Small intestine (tissue), 7 donors: ENCODE data around the gene EXOSC2. TPM values are rescaled to one million over a fixed set of nuclear protein-coding genes. Genes with fewer than 3 reads are reported as not detected.

ENCODE experiments used
- DNase-seq, 2 donors: peaks; one replicate each; pipeline versions ENCODE4 v3.0.0 to v3.0.0-alpha.2; 2013
- FAIRE-seq: peaks from 2 replicates; lab custom pipeline; 2012; peaks lifted over from hg19 to GRCh38; lab: Jason Lieb, UNC
- H3K27ac ChIP-seq, 3 donors: one replicate each; pipeline ENCODE4 v1.5.1; 2013; ENCODE audit warnings: low read length in 2 of 3, mild to moderate bottlenecking in 2 of 3, control low read depth in 1 of 3, inconsistent platforms in 1 of 3, low read depth in 1 of 3, moderate library complexity in 1 of 3
- H3K27me3 ChIP-seq, 3 donors: one replicate each; pipeline ENCODE4 v1.6.1; 2013; ENCODE audit warnings: low read length in 3 of 3, inconsistent platforms in 1 of 3; ENCODE audit not compliant: control insufficient read depth in 3 of 3, insufficient read depth in 3 of 3
- H3K36me3 ChIP-seq, 3 donors: one replicate each; pipeline ENCODE4 v1.6.1; 2013; ENCODE audit warnings: low read length in 3 of 3, inconsistent platforms in 1 of 3, low read depth in 1 of 3, mild to moderate bottlenecking in 1 of 3, moderate library complexity in 1 of 3; ENCODE audit not compliant: control insufficient read depth in 3 of 3, insufficient read depth in 2 of 3
- H3K4me1 ChIP-seq, 3 donors: one replicate each; pipeline ENCODE4 v1.6.1; 2013; ENCODE audit warnings: low read length in 2 of 3, inconsistent platforms in 1 of 3, low read depth in 1 of 3, mild to moderate bottlenecking in 1 of 3, moderate library complexity in 1 of 3; ENCODE audit not compliant: control insufficient read depth in 3 of 3, insufficient read depth in 2 of 3
- H3K4me3 ChIP-seq, 3 donors: one replicate each; pipeline ENCODE4 v1.5.1; 2013; ENCODE audit warnings: low read length in 3 of 3, control low read depth in 1 of 3, inconsistent platforms in 1 of 3, low read depth in 1 of 3, mild to moderate bottlenecking in 1 of 3, moderate library complexity in 1 of 3
- H3K9me3 ChIP-seq, 2 donors: one replicate each; pipeline ENCODE4 v1.6.1; 2013; ENCODE audit warnings: low read depth in 1 of 2, low read length in 1 of 2; ENCODE audit not compliant: control insufficient read depth in 2 of 2, insufficient read depth in 1 of 2
- WGBS, 3 donors: extraction: QIAGEN DNeasy Blood & Tissue Kit; methylation state at CpG; one replicate each; pipeline ENCODE4 v1.1.7; 2013; 5-methylcytosine and 5-hydroxymethylcytosine counted together
- polyA plus RNA-seq, 4 donors: library from polyadenylated mRNA; stranded (reverse) in 3 of 4; unstranded in 1 of 4; fragments of 200-250 nt in 3 of 4; fragments of 120-200 nt in 1 of 4; gene quantifications; one replicate each; pipeline versions ENCODE4 v1.2.1 to v1.2.3, GENCODE V29; 2013
- donor health status: healthy with polysubstance abuse.
- donor health status: control.
- donor health status: control.
- donor health status: Bipolar disorder and iron deficiency.
- donor health status: healthy.

Gene EXOSC2
- polyA plus RNA-seq, 4 donors: 6.0 to 31.5 (median 14.9) TPM

DNA sequence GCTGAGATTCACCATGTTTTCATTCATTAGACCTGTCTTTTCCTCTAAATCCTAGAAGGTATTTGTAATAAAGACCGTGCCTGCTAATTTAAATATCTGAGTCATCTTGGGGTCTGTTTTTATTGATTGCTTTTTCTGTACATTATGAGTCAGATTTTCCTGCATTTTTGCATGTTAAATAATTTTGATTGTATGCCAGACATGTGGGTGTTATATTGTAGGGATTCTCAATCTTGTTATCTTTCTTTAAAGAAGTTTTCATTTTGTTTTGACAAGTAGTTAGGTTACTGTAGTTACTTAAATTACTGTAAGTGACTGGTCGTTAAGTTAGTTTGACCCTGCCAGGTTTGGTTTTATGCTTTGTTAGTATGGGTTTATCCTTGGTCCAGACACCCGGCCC is 35.1 kb downstream of the EXOSC2 start:
- Histone ChIP-seq H3K27me3 (no peaks in the 10 kb centered on the region), H3K27ac (no peak overlapping the region), H3K36me3 (peaks cover 0 to 3% (median 0%) of the 10 kb centered on the region in 3 donors), H3K9me3 (no peaks in the 10 kb centered on the region), H3K4me3 (no peak overlapping the region), H3K4me1 (peaks cover 0 to 3% (median 3%) of the 10 kb centered on the region in 3 donors)
- no peak for FAIRE-seq
- 65 to 75% (median 68%) methylated on average over 3 of the region's 3 CpGs for WGBS, 3 donors
- DNase-seq: no peak

DNA sequence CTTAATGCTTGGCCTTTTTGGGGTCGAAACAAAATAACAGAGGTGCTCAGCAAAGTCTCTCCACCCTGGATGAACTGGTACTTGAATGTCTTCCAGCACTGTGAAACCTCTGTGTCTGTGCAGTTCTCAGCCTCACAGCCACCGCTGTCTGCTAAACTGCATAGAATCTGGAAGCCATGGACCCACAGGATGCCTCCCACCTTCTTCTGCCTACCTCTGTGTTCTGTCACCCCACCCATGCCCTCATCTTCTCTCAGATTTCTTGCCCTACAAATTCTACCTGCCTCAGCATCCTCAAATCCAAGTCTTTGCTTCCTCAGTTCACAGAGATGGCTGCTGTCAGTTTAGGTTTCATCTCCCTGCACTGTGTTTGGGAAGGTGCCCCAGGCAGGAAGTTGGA is 35.6 kb downstream of the EXOSC2 start:
- FAIRE-seq: no peak
- H3K27me3 ChIP-seq: no peaks in the 10 kb centered on the region
- no peak for DNase-seq

DNA sequence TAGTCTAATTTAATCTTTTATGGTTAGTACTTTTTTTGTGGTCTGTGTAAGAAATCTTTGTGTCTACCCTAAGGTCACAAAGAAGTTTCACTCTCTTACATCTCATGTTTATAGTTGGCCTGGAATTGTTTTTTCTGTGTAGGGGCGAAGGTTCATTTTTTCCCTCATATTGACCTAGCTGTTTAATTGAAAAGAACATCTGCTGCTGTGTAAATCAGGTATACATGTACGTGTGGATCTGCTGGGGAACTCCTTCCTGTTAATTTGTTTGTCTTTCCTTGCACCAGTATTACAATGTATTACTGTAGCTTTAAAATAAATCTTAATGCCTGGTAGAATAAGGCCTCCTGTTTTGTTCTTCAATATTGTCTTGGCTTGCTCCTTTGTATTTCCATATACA is 37.8 kb downstream of the EXOSC2 start:
- WGBS, 3 donors: 13 to 58% (median 34%) methylated on average over 2 of the region's 2 CpGs
- no peaks in the 10 kb centered on the region for H3K27me3 ChIP-seq
- FAIRE-seq (no peak), DNase-seq (peak; percentile 45 to 56)
- peak overlapping the region in 1 of 3 donors; percentile 51 for H3K27ac ChIP-seq
- no peaks in the 10 kb centered on the region for H3K36me3 ChIP-seq
- H3K9me3 ChIP-seq: no peaks in the 10 kb centered on the region
- no peak overlapping the region for H3K4me3 ChIP-seq
- peaks cover 0 to 3% (median 3%) of the 10 kb centered on the region in 3 donors for H3K4me1 ChIP-seq

More for the DNA sequence above, 35.6 kb downstream of the EXOSC2 start:
- Histone ChIP-seq H3K36me3 (peaks cover 0 to 3% (median 0%) of the 10 kb centered on the region in 3 donors), H3K4me1 (peaks cover 0 to 3% (median 3%) of the 10 kb centered on the region in 3 donors), H3K9me3 (no peaks in the 10 kb centered on the region), H3K27ac (no peak overlapping the region), H3K4me3 (no peak overlapping the region)
- 92 to 100% (median 97%) methylated on average over 2 of the region's 2 CpGs for WGBS, 3 donors

DNA sequence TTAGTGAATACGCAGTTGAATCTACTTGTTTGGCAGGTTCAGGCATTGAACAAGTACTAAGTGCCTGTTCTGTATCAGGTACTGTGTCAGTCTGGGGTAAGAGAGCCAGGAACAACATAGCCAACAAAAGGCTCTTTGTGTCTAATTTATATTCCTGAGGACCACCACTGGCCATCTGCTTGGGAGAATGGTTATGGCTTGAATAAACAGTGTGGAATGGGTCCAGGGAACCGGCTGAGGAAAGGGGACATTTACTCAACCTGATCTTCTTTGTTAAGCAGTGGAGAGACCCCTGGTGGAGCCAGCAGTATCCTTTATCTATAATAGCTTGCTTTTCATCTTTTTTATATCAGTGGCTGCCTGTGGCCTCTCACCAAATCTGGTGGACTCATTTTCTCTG is 38.6 kb downstream of the EXOSC2 start:
- 30 to 51% (median 49%) methylated on average over 2 of the region's 2 CpGs for WGBS, 3 donors
- no peak for FAIRE-seq
- peaks cover 0 to 3% (median 3%) of the 10 kb centered on the region in 3 donors for H3K4me1 ChIP-seq
- H3K4me3 ChIP-seq: no peak overlapping the region
- H3K9me3 ChIP-seq: no peaks in the 10 kb centered on the region
- no peaks in the 10 kb centered on the region for H3K27me3 ChIP-seq
- peak in 1 of 2 donors; percentile 11 for DNase-seq
- H3K36me3 ChIP-seq: no peaks in the 10 kb centered on the region
- peak overlapping the region in 1 of 3 donors; percentile 21 for H3K27ac ChIP-seq

DNA sequence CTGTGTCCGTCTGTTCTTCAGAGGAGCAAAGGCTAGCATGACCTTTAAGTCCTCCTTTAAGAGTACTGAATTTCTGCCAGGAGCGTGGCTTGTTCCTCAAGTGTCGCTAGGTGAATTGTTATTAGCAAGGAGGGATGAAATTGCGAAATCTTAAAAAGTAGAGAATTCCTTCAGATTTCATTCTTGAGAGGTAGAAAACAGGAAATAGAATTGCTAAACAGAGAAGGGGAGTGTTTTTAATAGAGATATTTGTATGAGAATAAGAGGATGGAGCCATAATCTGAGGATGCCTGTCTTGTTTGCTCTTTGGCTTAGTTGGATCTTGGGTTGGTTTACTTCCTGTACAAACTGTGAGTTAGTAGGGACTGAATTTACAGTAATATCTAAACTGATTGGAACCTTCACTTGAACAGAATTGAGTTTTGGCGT is 39.2 kb downstream of the EXOSC2 start:
- peaks cover 0 to 3% (median 3%) of the 10 kb centered on the region in 3 donors for H3K4me1 ChIP-seq
- no peaks in the 10 kb centered on the region for H3K27me3 ChIP-seq
- FAIRE-seq: no peak
- H3K9me3 ChIP-seq: no peaks in the 10 kb centered on the region
- peak overlapping the region in 1 of 3 donors; percentile 21 for H3K27ac ChIP-seq
- no peak overlapping the region for H3K4me3 ChIP-seq
- DNase-seq: peak in 1 of 2 donors; percentile 11
- no peaks in the 10 kb centered on the region for H3K36me3 ChIP-seq
- 31 to 58% (median 48%) methylated on average over 5 of the region's 5 CpGs for WGBS, 3 donors

DNA sequence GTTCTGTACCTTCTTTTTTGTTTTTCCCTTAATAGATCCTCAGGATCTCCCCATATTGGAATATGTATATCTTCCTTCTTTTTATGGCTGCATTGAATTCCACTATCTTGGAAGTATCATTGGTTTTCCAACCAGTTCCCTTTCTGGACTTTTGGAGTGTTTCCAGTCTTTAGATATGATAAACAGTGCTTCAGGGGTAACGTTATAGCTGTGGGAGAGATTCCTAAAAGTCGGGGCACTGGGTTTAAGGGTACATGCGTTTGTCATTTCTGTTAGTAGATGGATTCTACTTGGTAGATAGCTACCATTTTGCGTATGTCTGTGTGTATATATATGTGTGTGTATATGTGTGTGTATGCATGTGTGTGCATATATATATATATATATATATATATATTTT is 42.0 kb downstream of the EXOSC2 start:
- WGBS, 3 donors: 75 to 86% (median 83%) methylated on average over 4 of the region's 4 CpGs
- FAIRE-seq: no peak

DNA sequence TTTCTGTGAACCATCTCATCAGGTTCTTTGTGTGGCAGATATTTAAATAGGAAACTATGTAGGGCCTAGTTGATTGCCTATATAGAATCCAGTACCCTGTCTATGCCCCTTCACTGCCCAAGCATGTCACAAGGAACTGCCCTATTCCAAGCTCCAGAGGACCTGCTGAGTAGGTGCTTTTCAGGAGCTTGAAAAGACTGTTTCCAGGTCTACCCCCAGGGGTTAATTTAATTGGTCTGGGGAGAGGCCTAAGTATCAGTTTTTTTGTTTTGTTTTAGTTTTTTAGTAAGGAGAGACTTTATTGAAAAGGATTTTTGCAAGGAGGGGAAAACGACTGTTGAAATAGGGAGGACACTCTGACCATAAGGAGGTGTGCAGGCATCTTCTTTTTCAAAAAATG is 43.3 kb downstream of the EXOSC2 start:
- Histone ChIP-seq H3K36me3 (peaks cover 0 to 5% (median 0%) of the 10 kb centered on the region in 3 donors), H3K4me3 (no peak overlapping the region), H3K4me1 (peaks cover 0 to 7% (median 6%) of the 10 kb centered on the region in 3 donors), H3K27ac (no peak overlapping the region), H3K27me3 (no peaks in the 10 kb centered on the region), H3K9me3 (peaks cover 0 to 4% of the 10 kb centered on the region in 2 donors)
- FAIRE-seq (no peak), DNase-seq (no peak)
- 88 to 89% (median 89%) methylated on average over 1 of the region's 1 CpG for WGBS, 3 donors

More for the DNA sequence above, 42.0 kb downstream of the EXOSC2 start:
- Histone ChIP-seq H3K27me3 (no peaks in the 10 kb centered on the region), H3K27ac (no peak overlapping the region), H3K36me3 (no peaks in the 10 kb centered on the region), H3K4me1 (peaks cover 0 to 7% (median 6%) of the 10 kb centered on the region in 3 donors), H3K4me3 (no peak overlapping the region), H3K9me3 (no peaks in the 10 kb centered on the region)
- no peak for DNase-seq

DNA sequence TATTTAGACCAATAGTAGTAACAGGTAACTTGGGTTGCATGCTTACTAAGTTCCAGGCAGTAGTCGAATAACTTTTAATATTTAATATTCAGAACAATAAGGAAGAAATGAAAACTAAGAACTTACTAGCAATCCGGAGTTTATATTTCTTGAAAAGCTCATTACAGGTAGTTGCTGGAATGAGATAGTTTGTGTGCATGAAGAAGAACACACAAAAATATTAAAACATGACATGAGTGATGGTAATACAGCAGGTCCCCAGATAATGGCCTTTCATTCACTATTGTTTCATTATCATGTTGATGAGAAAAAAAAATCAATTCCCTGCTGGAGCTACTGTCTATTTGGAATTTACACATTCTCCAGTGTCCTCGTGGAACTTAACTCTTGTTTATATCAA is 44.7 kb downstream of the EXOSC2 start:
- Histone ChIP-seq H3K27me3 (no peaks in the 10 kb centered on the region), H3K27ac (no peak overlapping the region), H3K36me3 (peaks cover 0 to 5% (median 0%) of the 10 kb centered on the region in 3 donors), H3K4me3 (no peak overlapping the region), H3K9me3 (peaks cover 0 to 6% of the 10 kb centered on the region in 2 donors), H3K4me1 (peaks cover 0 to 5% (median 3%) of the 10 kb centered on the region in 3 donors)
- DNase-seq (no peak), FAIRE-seq (no peak)
- WGBS, 3 donors: 66 to 79% (median 75%) methylated on average over 3 of the region's 3 CpGs

DNA sequence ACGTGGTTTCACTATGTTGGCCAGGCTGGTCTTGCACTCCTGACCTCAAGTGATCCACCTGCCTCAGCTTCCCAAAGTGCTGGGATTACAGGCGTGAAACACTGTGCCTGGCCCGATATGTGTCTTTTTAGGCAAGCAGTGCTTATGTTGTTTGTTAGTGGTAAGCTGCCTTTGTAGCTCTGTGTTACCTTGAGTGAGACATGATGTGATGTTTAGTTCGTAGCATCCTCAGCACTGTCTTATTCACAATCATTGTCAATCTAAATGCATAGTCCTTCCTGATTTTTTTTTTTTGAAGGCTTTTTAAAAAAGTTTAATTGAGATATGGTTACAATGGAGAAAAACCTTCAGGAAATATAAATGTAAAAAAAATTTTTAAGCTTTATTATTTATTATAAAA is 45.5 kb downstream of the EXOSC2 start:
- Histone ChIP-seq H3K36me3 (peaks cover 0 to 5% (median 0%) of the 10 kb centered on the region in 3 donors), H3K27me3 (no peaks in the 10 kb centered on the region), H3K27ac (no peak overlapping the region), H3K4me3 (no peak overlapping the region), H3K9me3 (peaks cover 0 to 6% of the 10 kb centered on the region in 2 donors), H3K4me1 (peaks cover 0 to 5% (median 3%) of the 10 kb centered on the region in 3 donors)
- FAIRE-seq: no peak
- WGBS, 3 donors: 92 to 93% (median 92%) methylated on average over 4 of the region's 4 CpGs
- no peak for DNase-seq
